Body of pancreas (tissue), 4 donors: Measurements from ENCODE around the gene SYNE1.
A peak's percentile ranks its signal among the peaks of the same experiment; 100 is the strongest.

Experiments
- CTCF ChIP-seq, 7 experiments: fragments of 450-650 bp in 4 of 7; fragments of 200-600 bp in 3 of 7; sonication (generic) in 3 of 7; IDR thresholded peaks; one replicate each; pipeline ENCODE4 v1.5.1; 2016 to 2019; ENCODE audit warnings: antibody characterized with exemption in 7 of 7
- POLR2A ChIP-seq, 3 donors: fragments of 450-650 bp; IDR thresholded peaks; one replicate each; pipeline ENCODE4 v1.6.1; 2016; ENCODE audit warnings: antibody characterized with exemption in 3 of 3, mild to moderate bottlenecking in 2 of 3

DNA sequence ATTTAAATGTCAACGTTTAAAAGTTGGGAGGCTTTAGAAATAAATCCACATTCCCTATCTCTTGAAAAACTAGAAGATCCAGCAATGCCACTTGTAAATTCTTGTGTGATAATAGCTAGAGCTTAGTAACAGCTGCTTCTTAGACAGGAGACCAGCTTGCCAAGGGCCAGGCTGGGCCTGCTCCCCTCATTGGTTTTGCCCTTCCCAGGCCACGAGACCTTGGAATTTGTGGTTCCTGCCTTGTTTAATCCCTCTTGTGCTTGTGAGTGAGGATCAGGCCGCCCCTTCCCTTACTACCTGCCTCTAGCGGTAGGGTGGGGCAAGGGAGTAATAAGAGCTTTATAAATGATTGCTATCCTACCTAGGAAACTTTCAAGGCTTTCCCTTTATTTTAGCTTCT lies 363.5 kb downstream of the SYNE1 start:
- TF ChIP-seq POLR2A (IDR thresholded peaks at IDR 0.05) (no peak), CTCF (IDR thresholded peaks at IDR 0.05) (peak in 5 of 7 experiments; percentile 18 to 38 (median 34))
